NCI-H2227 treated with DMSO at 0.1 percent for 48 hours (cell line): Measurements from ENCODE around the gene ATP6V1G2.
"Not testable (repeated sequence)": the region's sequence is repeated elsewhere in the genome, so short reads cannot be mapped to it uniquely, and the experiment has no call there.

ENCODE experiments used
- DNase-seq: peaks from one replicate; lab custom pipeline; 2025; lab: John Stamatoyannopoulos, UW

ATP6V1G2 gene

DNA sequence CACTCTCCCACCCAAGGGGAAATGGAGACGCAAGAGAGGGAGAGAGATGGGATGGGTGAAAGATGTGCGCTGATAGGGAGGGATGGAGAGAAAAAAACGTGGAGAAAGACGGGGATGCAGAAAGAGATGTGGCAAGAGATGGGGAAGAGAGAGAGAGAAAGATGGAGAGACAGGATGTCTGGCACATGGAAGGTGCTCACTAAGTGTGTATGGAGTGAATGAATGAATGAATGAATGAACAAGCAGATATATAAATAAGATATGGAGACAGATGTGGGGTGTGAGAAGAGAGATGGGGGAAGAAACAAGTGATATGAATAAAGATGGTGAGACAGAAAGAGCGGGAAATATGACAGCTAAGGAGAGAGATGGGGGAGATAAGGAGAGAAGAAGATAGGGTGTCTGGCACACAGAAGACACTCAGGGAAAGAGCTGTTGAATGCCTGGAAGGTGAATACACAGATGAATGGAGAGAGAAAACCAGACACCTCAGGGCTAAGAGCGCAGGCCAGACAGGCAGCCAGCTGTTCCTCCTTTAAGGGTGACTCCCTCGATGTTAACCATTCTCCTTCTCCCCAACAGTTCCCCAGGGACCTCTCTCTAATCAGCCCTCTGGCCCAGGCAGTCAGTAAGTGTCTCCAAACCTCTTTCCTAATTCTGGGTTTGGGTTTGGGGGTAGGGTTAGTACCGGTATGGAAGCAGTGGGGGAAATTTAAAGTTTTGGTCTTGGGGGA is 29.7 kb upstream of the ATP6V1G2 start:
- DNase-seq: no peak

DNA sequence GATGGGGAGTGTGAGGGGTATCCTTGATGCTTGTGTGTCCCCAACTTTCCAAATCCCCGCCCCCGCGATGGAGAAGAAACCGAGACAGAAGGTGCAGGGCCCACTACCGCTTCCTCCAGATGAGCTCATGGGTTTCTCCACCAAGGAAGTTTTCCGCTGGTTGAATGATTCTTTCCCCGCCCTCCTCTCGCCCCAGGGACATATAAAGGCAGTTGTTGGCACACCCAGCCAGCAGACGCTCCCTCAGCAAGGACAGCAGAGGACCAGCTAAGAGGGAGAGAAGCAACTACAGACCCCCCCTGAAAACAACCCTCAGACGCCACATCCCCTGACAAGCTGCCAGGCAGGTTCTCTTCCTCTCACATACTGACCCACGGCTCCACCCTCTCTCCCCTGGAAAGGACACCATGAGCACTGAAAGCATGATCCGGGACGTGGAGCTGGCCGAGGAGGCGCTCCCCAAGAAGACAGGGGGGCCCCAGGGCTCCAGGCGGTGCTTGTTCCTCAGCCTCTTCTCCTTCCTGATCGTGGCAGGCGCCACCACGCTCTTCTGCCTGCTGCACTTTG is 29.0 kb upstream of the ATP6V1G2 start, which contains the start of gene TNF:
TSS of gene TNF (plus strand) at position 231 of the 567 bp plus-strand sequence. CDS start at position 408, 177 bp downstream.
- DNase-seq: no peak

DNA sequence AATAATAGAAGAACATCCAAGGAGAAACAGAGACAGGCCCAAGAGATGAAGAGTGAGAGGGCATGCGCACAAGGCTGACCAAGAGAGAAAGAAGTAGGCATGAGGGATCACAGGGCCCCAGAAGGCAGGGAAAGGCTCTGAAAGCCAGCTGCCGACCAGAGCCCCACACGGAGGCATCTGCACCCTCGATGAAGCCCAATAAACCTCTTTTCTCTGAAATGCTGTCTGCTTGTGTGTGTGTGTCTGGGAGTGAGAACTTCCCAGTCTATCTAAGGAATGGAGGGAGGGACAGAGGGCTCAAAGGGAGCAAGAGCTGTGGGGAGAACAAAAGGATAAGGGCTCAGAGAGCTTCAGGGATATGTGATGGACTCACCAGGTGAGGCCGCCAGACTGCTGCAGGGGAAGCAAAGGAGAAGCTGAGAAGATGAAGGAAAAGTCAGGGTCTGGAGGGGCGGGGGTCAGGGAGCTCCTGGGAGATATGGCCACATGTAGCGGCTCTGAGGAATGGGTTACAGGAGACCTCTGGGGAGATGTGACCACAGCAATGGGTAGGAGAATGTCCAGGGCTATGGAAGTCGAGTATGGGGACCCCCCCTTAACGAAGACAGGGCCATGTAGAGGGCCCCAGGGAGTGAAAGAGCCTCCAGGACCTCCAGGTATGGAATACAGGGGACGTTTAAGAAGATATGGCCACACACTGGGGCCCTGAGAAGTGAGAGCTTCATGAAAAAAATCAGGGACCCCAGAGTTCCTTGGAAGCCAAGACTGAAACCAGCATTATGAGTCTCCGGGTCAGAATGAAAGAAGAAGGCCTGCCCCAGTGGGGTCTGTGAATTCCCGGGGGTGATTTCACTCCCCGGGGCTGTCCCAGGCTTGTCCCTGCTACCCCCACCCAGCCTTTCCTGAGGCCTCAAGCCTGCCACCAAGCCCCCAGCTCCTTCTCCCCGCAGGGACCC is 28.0 kb upstream of the ATP6V1G2 start:
- no peak for DNase-seq

DNA sequence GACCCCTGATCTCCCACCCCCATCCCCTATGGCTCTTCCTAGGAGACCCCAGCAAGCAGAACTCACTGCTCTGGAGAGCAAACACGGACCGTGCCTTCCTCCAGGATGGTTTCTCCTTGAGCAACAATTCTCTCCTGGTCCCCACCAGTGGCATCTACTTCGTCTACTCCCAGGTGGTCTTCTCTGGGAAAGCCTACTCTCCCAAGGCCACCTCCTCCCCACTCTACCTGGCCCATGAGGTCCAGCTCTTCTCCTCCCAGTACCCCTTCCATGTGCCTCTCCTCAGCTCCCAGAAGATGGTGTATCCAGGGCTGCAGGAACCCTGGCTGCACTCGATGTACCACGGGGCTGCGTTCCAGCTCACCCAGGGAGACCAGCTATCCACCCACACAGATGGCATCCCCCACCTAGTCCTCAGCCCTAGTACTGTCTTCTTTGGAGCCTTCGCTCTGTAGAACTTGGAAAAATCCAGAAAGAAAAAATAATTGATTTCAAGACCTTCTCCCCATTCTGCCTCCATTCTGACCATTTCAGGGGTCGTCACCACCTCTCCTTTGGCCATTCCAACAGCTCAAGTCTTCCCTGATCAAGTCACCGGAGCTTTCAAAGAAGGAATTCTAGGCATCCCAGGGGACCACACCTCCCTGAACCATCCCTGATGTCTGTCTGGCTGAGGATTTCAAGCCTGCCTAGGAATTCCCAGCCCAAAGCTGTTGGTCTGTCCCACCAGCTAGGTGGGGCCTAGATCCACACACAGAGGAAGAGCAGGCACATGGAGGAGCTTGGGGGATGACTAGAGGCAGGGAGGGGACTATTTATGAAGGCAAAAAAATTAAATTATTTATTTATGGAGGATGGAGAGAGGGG is 27.1 kb upstream of the ATP6V1G2 start:
- DNase-seq: no peak

DNA sequence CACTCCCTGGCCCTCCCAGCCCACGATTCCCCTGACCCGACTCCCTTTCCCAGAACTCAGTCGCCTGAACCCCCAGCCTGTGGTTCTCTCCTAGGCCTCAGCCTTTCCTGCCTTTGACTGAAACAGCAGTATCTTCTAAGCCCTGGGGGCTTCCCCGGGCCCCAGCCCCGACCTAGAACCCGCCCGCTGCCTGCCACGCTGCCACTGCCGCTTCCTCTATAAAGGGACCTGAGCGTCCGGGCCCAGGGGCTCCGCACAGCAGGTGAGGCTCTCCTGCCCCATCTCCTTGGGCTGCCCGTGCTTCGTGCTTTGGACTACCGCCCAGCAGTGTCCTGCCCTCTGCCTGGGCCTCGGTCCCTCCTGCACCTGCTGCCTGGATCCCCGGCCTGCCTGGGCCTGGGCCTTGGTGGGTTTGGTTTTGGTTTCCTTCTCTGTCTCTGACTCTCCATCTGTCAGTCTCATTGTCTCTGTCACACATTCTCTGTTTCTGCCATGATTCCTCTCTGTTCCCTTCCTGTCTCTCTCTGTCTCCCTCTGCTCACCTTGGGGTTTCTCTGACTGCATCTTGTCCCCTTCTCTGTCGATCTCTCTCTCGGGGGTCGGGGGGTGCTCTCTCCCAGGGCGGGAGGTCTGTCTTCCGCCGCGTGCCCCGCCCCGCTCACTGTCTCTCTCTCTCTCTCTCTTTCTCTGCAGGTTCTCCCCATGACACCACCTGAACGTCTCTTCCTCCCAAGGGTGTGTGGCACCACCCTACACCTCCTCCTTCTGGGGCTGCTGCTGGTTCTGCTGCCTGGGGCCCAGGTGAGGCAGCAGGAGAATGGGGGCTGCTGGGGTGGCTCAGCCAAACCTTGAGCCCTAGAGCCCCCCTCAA is 25.9 kb upstream of the ATP6V1G2 start, which contains the start of gene LTA:
TSS of gene LTA (plus strand) at position 249 of the 871 bp plus-strand sequence. CDS start at position 703, 454 bp downstream.
- DNase-seq: no peak

DNA sequence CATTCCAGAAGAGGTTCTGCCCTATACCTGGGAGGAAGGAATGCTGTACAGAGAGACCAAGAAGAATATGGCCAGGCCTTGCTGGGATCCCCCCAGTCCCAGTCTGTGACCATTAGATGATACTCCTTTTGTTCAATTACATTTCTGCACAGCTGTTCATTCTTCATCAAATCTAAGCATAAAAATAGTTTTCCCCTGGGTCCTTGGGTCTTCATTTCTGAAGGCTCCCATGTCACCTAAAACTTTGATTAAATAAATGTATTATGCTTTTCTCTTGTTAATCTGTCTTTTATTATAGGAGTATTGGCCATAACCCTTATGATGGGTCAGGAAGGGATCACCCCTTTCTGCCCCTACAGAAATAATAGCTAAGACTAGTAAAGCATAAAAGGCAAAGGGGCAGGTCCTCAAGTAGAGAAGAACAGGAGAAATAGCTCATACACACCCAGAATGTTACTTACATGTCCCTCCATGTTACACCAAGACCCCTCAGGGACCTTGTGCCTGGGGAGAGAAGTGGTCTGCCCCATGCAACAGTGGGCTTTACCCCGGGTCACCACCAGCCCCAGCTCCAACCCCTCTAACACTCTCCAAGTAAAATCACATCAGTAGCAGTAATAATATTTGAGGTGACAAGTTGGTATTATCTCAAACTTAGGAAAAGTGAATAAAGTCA is 23.6 kb upstream of the ATP6V1G2 start:
- DNase-seq: no peak

DNA sequence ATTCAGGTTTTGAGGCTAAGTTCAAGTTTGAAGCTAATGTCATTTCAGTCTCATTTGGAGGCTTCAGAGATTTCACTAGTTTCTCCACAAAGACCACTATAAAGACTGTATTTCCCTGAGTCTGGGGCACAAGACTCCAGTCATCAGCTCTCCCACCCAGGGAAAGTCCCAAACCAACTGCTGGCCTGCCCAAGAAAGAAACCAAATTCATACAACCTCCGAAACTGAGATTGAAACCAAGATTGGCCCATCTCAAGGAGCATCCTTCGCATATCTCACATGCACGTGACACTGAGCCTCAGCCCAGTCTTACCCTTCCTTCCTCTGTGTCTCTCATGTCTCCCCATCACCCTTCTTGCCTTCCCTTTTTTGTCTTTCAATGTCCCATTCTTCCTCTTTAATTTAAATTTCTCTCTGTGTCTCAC is 22.1 kb upstream of the ATP6V1G2 start:
- no peak for DNase-seq

DNA sequence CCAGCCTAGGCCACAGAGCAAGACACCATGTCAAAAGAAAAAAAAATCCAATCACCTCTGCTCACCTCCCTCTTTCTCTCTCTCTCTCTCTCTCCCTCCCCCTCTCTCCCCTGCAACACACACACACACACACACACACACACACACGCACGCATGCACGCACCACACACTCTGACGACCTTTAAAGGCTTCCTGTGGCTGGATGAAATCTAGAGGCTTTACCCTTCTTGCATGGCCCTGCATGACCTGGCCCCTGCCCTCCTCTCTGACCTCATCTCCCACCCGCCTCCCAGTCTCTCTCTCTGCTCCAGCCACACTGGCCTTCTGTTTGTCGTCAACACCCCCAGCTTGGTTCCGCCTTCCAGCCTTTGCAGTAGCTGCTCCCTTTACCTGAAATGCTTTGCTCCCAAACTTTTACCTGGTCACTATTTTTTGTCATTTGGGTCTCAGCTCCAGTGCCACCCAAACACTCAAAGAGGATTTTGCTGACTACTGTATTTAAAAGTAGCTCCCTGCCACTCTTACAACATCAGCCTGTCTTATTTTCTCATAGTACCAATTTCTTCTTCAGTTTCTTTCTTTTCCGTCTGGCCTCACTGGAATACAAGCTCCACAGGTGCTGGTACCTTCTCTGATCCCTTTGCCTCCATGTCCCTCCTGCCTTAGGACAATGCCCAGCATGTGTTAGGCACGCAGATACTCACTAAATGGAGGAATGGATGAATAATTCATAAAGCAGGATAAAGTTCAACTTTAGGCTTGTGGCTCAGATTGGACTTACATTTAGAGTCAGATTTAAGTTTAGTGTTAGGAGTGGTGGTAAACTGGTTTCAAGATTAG is 21.3 kb upstream of the ATP6V1G2 start:
- no peak for DNase-seq

DNA sequence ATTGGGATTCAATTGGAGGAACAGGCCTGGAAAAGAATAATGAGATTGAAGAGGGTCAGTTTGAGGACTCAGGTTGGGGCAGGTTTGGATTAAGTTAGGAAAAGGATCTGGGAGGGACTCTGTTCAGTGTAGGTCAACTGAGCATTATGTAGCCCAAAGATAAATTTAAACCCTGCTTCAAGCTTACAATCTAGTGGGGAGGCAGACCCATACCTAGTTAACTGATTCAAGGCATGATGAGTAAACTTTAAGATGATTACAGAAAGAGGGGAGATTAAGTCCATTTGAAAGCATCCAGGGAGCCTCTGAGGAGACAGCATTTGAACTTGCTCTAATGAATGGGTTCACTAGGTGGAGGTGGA is 14.3 kb upstream of the ATP6V1G2 start:
- no peak for DNase-seq

DNA sequence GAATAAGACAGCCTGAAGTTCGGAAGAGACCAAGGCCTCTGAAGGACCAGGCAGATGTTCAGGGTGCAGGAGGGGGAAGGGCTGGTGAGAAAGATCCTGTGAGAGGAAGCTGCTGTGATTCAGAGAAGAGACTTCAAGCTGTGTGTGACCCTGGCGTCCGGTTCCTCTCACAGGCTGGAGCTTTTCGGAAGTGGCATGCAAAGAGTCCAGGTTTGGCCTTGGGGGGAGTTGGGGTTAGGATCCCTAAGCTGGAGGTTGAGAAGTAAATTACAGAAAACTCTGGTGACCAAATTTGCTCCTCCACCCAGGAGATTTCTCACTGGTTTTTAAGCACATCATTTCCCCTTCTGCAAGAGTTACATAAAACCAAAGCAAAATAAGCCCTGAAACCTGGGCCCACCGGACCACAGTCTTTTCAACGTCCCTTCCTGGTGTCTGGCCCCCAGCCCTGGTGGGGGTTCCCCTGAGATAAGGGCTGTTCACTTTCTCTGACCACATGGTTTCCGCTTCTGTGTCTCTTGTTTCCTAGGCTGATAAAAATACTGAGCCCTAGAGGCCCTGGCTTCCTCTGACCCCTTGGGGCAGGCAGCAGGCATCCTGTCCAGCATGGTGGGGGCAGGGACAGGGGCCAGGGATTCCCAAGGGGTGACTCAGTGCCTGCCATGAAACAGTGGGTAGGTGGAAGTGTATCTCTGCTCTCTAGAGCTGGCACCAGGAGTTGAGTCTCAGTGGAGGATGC is 13.7 kb upstream of the ATP6V1G2 start:
- DNase-seq: no peak

DNA sequence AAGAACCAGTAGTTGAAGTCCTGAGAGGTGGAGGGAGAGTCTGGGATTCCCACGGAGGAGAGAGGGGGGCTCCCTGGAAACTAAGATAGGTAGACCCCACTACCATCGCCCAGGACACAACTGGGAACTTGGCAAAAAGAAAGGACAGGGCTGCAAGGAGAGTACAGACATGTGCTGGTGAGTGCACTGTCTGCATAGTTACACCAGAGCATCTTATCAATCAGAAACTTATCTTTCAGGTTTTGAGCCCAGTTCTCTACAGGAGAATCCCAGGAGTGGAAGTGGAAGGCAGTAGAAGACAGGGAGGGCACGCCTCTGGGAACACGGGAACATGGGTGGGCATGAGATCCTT is 13.2 kb upstream of the ATP6V1G2 start:
- DNase-seq: no peak

DNA sequence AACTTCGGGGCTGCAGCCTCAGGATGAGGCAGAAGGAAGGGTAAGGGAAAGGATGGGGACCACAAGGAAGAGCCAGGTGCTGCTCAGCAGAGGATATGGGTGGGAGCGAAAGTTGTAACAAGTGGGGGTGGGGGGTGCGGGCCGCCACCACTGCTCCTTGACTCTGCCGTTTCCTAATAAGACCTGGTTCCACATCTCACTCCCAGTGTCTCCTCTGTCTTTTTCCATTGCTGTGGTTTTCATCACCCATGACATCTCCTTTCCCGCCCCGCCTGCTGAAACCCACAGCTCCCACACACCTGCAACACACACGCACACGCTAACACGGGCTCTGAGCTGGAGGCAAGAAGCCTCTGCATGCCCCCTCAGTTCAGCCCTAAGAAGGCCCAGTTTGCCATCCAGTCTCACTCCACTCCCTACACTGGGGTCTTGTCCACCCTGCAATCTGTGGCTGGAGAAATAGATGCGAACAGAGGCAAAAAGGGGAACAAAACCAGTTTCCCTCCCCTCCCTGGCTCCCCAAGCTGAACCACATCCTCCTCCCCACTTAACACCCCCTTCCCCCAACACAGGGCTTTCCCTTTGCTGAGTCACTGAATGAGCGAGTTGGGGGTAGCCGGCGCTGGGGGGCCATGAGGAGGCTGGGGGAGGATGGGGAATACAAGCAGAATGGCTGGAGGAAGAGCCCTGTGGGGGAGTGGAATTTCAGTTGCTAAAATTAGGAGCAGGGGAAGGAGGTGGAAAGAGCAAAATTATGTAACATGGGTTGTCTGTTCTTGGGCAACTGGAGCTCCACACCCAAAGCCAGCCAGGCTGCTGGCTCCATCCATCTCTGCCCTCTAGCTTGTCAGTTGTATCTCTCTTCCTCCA is 12.5 kb upstream of the ATP6V1G2 start:
- DNase-seq: no peak

DNA sequence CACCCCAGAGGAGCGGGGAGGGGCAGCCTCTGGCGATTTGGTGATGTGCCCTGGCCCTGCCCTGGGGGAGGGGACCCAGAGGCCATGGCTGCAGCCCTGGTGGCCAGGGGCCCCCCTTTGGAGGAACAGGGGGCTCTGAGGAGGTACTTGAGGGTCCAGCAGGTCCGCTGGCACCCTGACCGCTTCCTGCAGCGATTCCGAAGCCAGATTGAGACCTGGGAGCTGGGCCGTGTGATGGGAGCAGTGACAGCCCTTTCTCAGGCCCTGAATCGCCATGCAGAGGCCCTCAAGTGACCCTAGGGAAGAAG is 11.9 kb upstream of the ATP6V1G2 start:
- DNase-seq: no peak

DNA sequence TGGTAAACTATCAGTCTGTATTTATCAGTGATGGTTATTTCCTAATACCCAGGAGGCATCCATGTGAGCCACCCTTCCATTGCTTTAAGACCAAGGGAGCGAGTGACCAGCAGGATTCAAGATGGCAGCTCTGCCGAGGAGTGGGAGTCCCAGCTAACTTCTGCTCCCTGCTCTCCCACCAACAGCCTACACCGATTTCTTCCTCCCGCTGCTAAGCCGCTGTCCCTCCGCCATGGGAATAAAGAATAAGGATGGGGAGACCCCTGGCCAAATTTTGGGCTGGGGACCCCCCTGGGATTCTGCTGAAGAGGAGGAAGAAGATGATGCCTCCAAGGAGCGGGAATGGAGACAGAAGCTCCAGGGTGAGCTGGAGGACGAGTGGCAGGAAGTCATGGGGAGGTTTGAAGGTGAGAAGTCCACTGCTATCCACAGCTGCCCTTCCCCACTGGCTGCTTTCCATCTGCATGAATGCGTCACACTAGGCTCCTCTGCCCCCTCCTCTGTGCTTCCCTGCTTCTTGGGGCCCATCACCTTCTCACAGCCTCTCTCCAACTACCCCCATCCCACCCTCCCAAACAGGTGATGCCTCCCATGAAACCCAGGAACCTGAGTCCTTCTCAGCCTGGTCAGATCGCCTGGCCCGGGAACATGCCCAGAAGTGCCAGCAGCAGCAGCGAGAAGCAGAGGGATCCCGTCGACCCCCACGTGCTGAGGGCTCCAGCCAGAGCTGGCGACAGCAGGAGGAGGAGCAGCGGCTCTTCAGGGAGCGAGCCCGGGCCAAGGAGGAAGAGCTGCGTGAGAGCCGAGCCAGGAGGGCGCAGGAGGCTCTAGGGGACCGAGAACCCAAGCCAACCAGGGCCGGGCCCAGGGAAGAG is 11.3 kb upstream of the ATP6V1G2 start:
- DNase-seq: no peak

DNA sequence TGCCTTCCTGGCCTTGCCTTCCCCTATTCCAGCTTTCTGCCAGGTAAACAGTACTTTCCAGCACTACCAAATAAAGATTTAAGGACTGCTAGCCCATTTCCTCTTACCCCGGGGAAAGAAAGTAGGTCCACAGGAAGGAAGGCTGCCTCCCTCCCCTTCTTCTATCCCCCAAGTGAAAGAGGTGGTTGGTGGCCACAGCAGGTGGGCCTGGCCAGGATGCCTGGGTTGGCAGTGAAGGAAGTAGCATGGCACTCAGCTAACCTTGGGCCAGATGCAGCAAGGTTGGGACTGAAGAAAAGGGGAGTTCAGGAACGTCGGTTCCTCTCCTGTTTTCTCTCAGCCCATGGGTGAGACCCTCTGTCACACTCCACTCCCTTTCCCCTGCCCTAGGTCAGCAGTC is 9.9 kb upstream of the ATP6V1G2 start:
- no peak for DNase-seq

DNA sequence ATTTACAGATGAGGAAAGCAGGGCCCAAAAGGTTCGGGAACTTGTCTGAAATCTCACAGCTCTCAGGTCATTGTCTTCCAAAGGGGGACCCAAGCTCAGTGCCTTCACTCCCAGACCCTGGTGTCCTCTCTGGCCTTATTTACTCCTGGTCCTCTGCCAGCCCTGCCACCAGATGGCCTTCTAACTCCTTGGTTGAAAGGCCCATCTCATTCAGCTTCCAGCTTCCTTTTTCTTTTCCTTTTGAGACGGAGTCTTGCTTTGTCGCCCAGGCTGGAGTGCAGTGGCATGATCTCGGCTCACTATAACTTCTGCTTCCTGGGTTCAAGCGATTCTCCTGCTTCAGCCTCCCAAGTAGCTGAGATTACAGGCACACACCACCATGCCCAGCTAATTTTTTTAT is 5.0 kb upstream of the ATP6V1G2 start:
- not testable (repeated sequence) for DNase-seq

DNA sequence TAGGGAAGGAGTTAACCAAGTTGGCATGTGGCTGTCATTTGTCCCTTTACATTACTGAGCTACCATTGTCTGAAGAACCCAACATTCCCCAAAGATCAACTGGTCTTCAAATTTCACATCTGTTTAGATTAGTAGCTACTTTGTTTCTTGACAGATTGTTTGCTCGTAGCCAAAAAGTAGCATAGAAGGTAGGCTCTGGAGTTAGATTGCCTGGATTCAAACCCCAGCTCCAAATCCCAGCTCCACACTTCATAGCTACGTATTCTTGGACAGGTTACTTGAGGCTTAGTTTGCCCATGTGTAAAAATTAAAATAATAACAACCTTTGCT is 2.1 kb upstream of the ATP6V1G2 start:
- DNase-seq: no peak
